Activated CD4-positive, alpha-beta T cell treated with anti-CD3 and anti-CD28 coated beads, Interleukin-2, amount 10 ng/mL, durations not matched to agents 24 days and 14 days (primary cell): Measurements from ENCODE around the gene FAF1. TPM values are rescaled to one million over a fixed set of nuclear protein-coding genes. Genes with fewer than 3 reads are reported as not detected.
"Not testable (repeated sequence)": the region's sequence is repeated elsewhere in the genome, so short reads cannot be mapped to it uniquely, and the experiment has no call there.

Experiments used
- DNase-seq: peaks from one replicate; pipeline ENCODE4 v3.0.0; 2022
- H3K27ac Mint-ChIP-seq: one replicate; pipeline ENCODE4 v1.8.0; 2022; ENCODE audit warnings: mild to moderate bottlenecking, mixed read lengths
- H3K27me3 Mint-ChIP-seq: one replicate; pipeline ENCODE4 v1.8.0; 2022; ENCODE audit warnings: mixed read lengths
- H3K36me3 Mint-ChIP-seq: one replicate; pipeline ENCODE4 v1.8.0; 2022; ENCODE audit warnings: low read depth, mild to moderate bottlenecking, mixed read lengths
- H3K4me1 Mint-ChIP-seq: one replicate; pipeline ENCODE4 v1.8.0; 2021; ENCODE audit warnings: mixed read lengths
- H3K4me3 Mint-ChIP-seq: one replicate; pipeline ENCODE4 v1.8.0; 2022; ENCODE audit warnings: mild to moderate bottlenecking, moderate library complexity, mixed read lengths
- H3K9me3 Mint-ChIP-seq: one replicate; pipeline ENCODE4 v1.8.0; 2021; ENCODE audit warnings: mixed read lengths
- intact Hi-C: fragments of 100-400 bp; cut with micrococcal nuclease; formaldehyde crosslinking; loops from one replicate; pipeline ENCODE4 v1.15.1; 2023
- total RNA-seq: library from RNA; stranded (reverse); gene quantifications from 2 replicates; pipeline ENCODE4 v1.2.3, GENCODE V29; 2022

The FAF1 gene
- total RNA-seq, 1 donor from 2014 or later: 63.7 TPM

- intact Hi-C loops, H3K9me3 Mint-ChIP-seq, H3K36me3 Mint-ChIP-seq, H3K4me1 Mint-ChIP-seq, H3K27ac Mint-ChIP-seq, H3K4me3 Mint-ChIP-seq, H3K27me3 Mint-ChIP-seq, DNase-seq: not testable (repeated sequence)
Observed at GRCh38 chr1:50716455-50716854, 243.6 kb downstream of the FAF1 start.

- peak; percentile 29 for DNase-seq
- H3K27me3 Mint-ChIP-seq: no peaks in the 10 kb centered on the region
- no peaks in the 10 kb centered on the region for H3K9me3 Mint-ChIP-seq
- intact Hi-C loops: no loop called here
- no peak overlapping the region for H3K27ac Mint-ChIP-seq
- H3K4me1 Mint-ChIP-seq: no peaks in the 10 kb centered on the region
- H3K36me3 Mint-ChIP-seq: no peaks in the 10 kb centered on the region
- no peak overlapping the region for H3K4me3 Mint-ChIP-seq
Observed at GRCh38 chr1:50710099-50710498, 250.0 kb downstream of the FAF1 start.

- H3K4me1 Mint-ChIP-seq: no peaks in the 10 kb centered on the region
- H3K27me3 Mint-ChIP-seq: no peaks in the 10 kb centered on the region
- H3K4me3 Mint-ChIP-seq: no peak overlapping the region
- no peak overlapping the region for H3K27ac Mint-ChIP-seq
- peak; percentile 49 for DNase-seq
- no peaks in the 10 kb centered on the region for H3K9me3 Mint-ChIP-seq
- intact Hi-C loops: no loop called here
- H3K36me3 Mint-ChIP-seq: no peaks in the 10 kb centered on the region
Observed at GRCh38 chr1:50707824-50708223, 252.2 kb downstream of the FAF1 start.

GRCh38 chr1:50705699-50706098, 254.4 kb downstream of the FAF1 start:
- Mint-ChIP-seq H3K4me3 (no peak overlapping the region), H3K4me1 (no peaks in the 10 kb centered on the region), H3K27me3 (no peaks in the 10 kb centered on the region), H3K36me3 (no peaks in the 10 kb centered on the region), H3K9me3 (no peaks in the 10 kb centered on the region), H3K27ac (no peak overlapping the region)
- intact Hi-C loops: no loop called here
- DNase-seq: peak; percentile 34

GRCh38 chr1:50705041-50705440, 255.0 kb downstream of the FAF1 start:
- DNase-seq: peak; percentile 29
- Mint-ChIP-seq H3K27ac (no peak overlapping the region), H3K9me3 (no peaks in the 10 kb centered on the region), H3K36me3 (no peaks in the 10 kb centered on the region), H3K4me3 (no peak overlapping the region), H3K27me3 (no peaks in the 10 kb centered on the region), H3K4me1 (no peaks in the 10 kb centered on the region)
- intact Hi-C loops: no loop called here

GRCh38 chr1:50704126-50704525, 255.9 kb downstream of the FAF1 start:
- Mint-ChIP-seq H3K9me3 (no peaks in the 10 kb centered on the region), H3K27ac (no peak overlapping the region), H3K4me3 (no peak overlapping the region), H3K4me1 (no peaks in the 10 kb centered on the region), H3K27me3 (no peaks in the 10 kb centered on the region), H3K36me3 (no peaks in the 10 kb centered on the region)
- intact Hi-C loops: loop anchor here (1.0 kb wide), 1 partner anchor 336 kb away; no protein-coding TSS in a partner anchor
- DNase-seq: peak; percentile 69

GRCh38 chr1:50703240-50703639, 256.8 kb downstream of the FAF1 start:
- intact Hi-C loops: no loop called here
- no peak overlapping the region for H3K27ac Mint-ChIP-seq

GRCh38 chr1:50702395-50702794, 257.7 kb downstream of the FAF1 start:
- Mint-ChIP-seq H3K27me3 (no peaks in the 10 kb centered on the region), H3K4me3 (no peak overlapping the region), H3K27ac (no peak overlapping the region), H3K9me3 (no peaks in the 10 kb centered on the region), H3K4me1 (no peaks in the 10 kb centered on the region), H3K36me3 (no peaks in the 10 kb centered on the region)
- DNase-seq: no peak
- intact Hi-C loops: no loop called here

More at GRCh38 chr1:50703240-50703639, 256.8 kb downstream of the FAF1 start:
- Mint-ChIP-seq H3K36me3 (no peaks in the 10 kb centered on the region), H3K27me3 (no peaks in the 10 kb centered on the region), H3K9me3 (no peaks in the 10 kb centered on the region), H3K4me1 (no peaks in the 10 kb centered on the region), H3K4me3 (no peak overlapping the region)
- DNase-seq: peak; percentile 26

GRCh38 chr1:50701706-50702317, 258.3 kb downstream of the FAF1 start:
- DNase-seq: no peak
- no peaks in the 10 kb centered on the region for H3K36me3 Mint-ChIP-seq
- no peaks in the 10 kb centered on the region for H3K27me3 Mint-ChIP-seq
- H3K9me3 Mint-ChIP-seq: no peaks in the 10 kb centered on the region
- H3K4me3 Mint-ChIP-seq: no peak overlapping the region
- intact Hi-C loops: no loop called here
- no peak overlapping the region for H3K27ac Mint-ChIP-seq
- H3K4me1 Mint-ChIP-seq: no peaks in the 10 kb centered on the region

- no peaks in the 10 kb centered on the region for H3K4me1 Mint-ChIP-seq
- no peak overlapping the region for H3K27ac Mint-ChIP-seq
Observed at GRCh38 chr1:50700621-50701020, 259.4 kb downstream of the FAF1 start.

GRCh38 chr1:50700214-50700613, 259.9 kb downstream of the FAF1 start:
- no peaks in the 10 kb centered on the region for H3K9me3 Mint-ChIP-seq
- no peaks in the 10 kb centered on the region for H3K27me3 Mint-ChIP-seq
- H3K27ac Mint-ChIP-seq: no peak overlapping the region
- H3K4me1 Mint-ChIP-seq: no peaks in the 10 kb centered on the region
- DNase-seq: no peak
- H3K4me3 Mint-ChIP-seq: no peak overlapping the region
- no peaks in the 10 kb centered on the region for H3K36me3 Mint-ChIP-seq
- intact Hi-C loops: no loop called here

More at GRCh38 chr1:50700621-50701020, 259.4 kb downstream of the FAF1 start:
- intact Hi-C loops: no loop called here
- Mint-ChIP-seq H3K27me3 (no peaks in the 10 kb centered on the region), H3K4me3 (no peak overlapping the region), H3K9me3 (no peaks in the 10 kb centered on the region), H3K36me3 (no peaks in the 10 kb centered on the region)
- no peak for DNase-seq

GRCh38 chr1:50699795-50700194, 260.3 kb downstream of the FAF1 start:
- Mint-ChIP-seq H3K4me1 (no peaks in the 10 kb centered on the region), H3K36me3 (no peaks in the 10 kb centered on the region), H3K27ac (no peak overlapping the region), H3K27me3 (no peaks in the 10 kb centered on the region), H3K9me3 (no peaks in the 10 kb centered on the region), H3K4me3 (no peak overlapping the region)
- intact Hi-C loops: no loop called here
- no peak for DNase-seq

- DNase-seq: no peak
- peaks cover 5% of the 10 kb centered on the region for H3K4me1 Mint-ChIP-seq
- no peaks in the 10 kb centered on the region for H3K9me3 Mint-ChIP-seq
- intact Hi-C loops: no loop called here
- no peak overlapping the region for H3K4me3 Mint-ChIP-seq
- no peaks in the 10 kb centered on the region for H3K36me3 Mint-ChIP-seq
- H3K27ac Mint-ChIP-seq: no peak overlapping the region
- no peaks in the 10 kb centered on the region for H3K27me3 Mint-ChIP-seq
Observed at GRCh38 chr1:50697440-50698421, 262.3 kb downstream of the FAF1 start.

GRCh38 chr1:50693829-50694228, 266.2 kb downstream of the FAF1 start:
- DNase-seq: no peak
- H3K4me1 Mint-ChIP-seq: peaks cover 5% of the 10 kb centered on the region
- H3K27me3 Mint-ChIP-seq: no peaks in the 10 kb centered on the region
- H3K27ac Mint-ChIP-seq: no peak overlapping the region
- H3K36me3 Mint-ChIP-seq: peaks cover 2% of the 10 kb centered on the region
- H3K9me3 Mint-ChIP-seq: no peaks in the 10 kb centered on the region
- H3K4me3 Mint-ChIP-seq: no peak overlapping the region
- intact Hi-C loops: no loop called here
